Stimulated activated memory B cell treated with anti-CD40 and anti-IgM and Interleukin-4, amounts not matched to agents 10 μg/mL and 1 μg/mL and 100 μg/mL, for 72 hours (primary cell): Measurements from ENCODE around the gene NDUFS5.
"Not testable (repeated sequence)": the region's sequence is repeated elsewhere in the genome, so short reads cannot be mapped to it uniquely, and the experiment has no call there.

Experiments used
- ATAC-seq: fragments of 150-1000 bp; cut with Tn5 transposase; 2 replicates; pipeline ENCODE4 v1.10.0; 2021
- H3K27ac Mint-ChIP-seq: one replicate; pipeline ENCODE4 v1.8.0; 2022; ENCODE audit warnings: mild to moderate bottlenecking, mixed read lengths
- H3K27me3 Mint-ChIP-seq: one replicate; pipeline ENCODE4 v1.8.0; 2022; ENCODE audit warnings: mixed read lengths
- H3K36me3 Mint-ChIP-seq: one replicate; pipeline ENCODE4 v1.8.0; 2022; ENCODE audit warnings: mixed read lengths
- H3K4me1 Mint-ChIP-seq: one replicate; pipeline ENCODE4 v1.8.0; 2022; ENCODE audit warnings: mixed read lengths
- H3K4me3 Mint-ChIP-seq: one replicate; pipeline ENCODE4 v1.8.0; 2022; ENCODE audit warnings: mild to moderate bottlenecking, moderate library complexity, mixed read lengths
- H3K9me3 Mint-ChIP-seq: one replicate; pipeline ENCODE4 v1.8.0; 2022; ENCODE audit warnings: mixed read lengths

Gene NDUFS5

GRCh38 chr1:39044762-39045161 is 18.6 kb downstream of the NDUFS5 start:
- ATAC-seq, result no peak
- peaks cover 35% of the 10 kb centered on the region for H3K36me3 Mint-ChIP-seq
- peak overlapping the region; percentile 57 for H3K27ac Mint-ChIP-seq
- peaks cover 12% of the 10 kb centered on the region for H3K4me1 Mint-ChIP-seq
- H3K27me3 Mint-ChIP-seq, result no peaks in the 10 kb centered on the region
- peaks cover 3% of the 10 kb centered on the region for H3K9me3 Mint-ChIP-seq
- no peak overlapping the region for H3K4me3 Mint-ChIP-seq

DNA sequence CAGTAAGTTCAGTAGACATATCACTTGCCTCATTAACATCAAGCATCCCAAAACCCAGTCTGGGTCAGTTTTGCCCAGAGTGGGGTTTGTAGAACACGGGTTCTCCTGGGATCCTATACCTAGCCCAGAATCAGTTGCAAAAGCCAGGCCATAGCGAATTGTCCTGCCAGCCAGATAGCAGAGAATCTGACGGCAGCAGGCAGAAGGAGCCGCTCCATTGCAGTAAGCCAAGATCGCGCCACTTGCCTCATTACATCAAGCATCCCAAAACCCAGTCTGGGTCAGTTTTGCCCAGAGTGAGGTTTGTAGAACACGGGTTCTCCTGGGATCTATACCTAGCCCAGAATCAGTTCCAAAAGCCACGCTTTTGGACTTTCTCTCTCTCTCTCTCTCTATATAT is 19.1 kb downstream of the NDUFS5 start:
- H3K9me3 Mint-ChIP-seq, result peaks cover 3% of the 10 kb centered on the region
- no peaks in the 10 kb centered on the region for H3K27me3 Mint-ChIP-seq
- no peak overlapping the region for H3K27ac Mint-ChIP-seq
- peaks cover 12% of the 10 kb centered on the region for H3K4me1 Mint-ChIP-seq
- H3K4me3 Mint-ChIP-seq, result no peak overlapping the region
- peaks cover 32% of the 10 kb centered on the region for H3K36me3 Mint-ChIP-seq
- ATAC-seq, result no peak

GRCh38 chr1:39046613-39047210 is 20.6 kb downstream of the NDUFS5 start:
- Mint-ChIP-seq H3K4me3 (no peak overlapping the region), H3K36me3 (peaks cover 39% of the 10 kb centered on the region), H3K27ac (no peak overlapping the region), H3K27me3 (no peaks in the 10 kb centered on the region), H3K4me1 (peaks cover 19% of the 10 kb centered on the region), H3K9me3 (peaks cover 3% of the 10 kb centered on the region)
- no peak for ATAC-seq

DNA sequence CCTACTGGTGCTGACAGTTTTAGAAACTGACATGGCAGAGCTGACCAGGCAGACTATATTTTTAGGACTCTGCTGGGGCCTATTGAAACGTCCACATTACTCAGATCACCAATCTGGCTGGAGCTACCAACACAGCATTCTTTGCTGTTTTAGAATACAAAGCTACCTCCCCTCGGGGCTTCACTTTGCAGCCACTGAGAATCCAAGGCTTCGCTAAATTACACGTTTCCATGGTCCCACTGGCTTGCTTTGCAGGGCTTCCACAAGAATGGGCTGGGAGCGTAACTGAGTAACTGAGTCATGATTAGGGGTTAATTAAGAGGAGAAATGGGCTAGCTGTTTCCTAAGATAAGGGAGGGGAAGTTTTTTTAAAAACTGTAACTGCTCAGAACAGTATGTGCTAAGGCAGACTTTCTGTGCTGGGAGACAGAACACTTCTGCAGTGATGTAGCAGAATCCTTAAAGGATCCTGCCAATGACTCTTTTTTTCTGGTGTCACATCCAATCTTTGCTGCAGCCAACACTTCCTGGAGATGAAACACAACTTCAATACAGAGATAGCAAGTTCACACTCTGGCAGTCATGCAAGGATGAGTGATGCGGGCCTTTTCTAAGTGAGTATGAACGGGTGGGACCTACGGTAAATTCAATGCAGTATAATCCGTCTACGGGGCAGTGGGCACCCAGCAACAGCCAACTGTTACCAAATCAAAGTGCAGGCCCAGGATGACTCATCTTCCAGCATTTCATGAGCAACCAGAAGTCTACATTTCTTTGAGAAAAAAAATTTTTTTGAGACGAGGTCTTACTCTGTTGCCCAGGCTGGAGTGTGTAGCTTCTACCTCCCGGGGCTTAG is 21.5 kb downstream of the NDUFS5 start:
- no peak for ATAC-seq
- no peaks in the 10 kb centered on the region for H3K27me3 Mint-ChIP-seq

DNA sequence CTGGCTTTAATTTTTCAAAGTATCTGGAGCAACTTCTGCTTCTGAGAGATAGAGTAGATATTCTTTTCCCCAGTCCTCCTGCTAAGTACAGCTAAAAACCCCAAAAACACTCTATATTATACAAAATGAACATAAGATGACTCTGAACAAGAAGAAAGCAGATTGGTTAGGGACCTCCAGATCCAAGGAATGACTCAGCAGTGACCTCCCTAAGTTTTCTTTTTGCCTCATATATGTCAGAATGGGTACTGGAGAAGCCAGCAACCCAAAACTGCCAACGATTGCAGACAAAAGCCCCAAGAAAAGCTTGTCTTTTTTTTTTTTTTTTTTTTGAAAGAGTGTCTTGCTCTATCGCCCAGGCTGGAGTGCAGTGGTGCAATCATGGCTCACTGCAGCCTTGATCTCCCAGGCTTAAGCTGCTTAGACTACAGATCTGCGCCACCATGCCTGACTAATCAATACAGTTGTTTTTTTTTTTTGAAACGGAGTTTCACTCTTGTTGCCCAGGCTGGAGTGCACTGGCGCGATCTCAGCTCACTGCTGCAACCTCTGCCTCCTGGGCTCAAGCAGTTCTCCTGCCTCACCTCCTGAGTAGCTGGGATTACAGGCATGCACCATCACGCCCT is 22.7 kb downstream of the NDUFS5 start:
- Mint-ChIP-seq H3K27ac (no peak overlapping the region), H3K9me3 (no peaks in the 10 kb centered on the region), H3K36me3 (peaks cover 23% of the 10 kb centered on the region), H3K4me1 (peaks cover 12% of the 10 kb centered on the region), H3K27me3 (no peaks in the 10 kb centered on the region), H3K4me3 (no peak overlapping the region)
- no peak for ATAC-seq

More for the DNA sequence above, 21.5 kb downstream of the NDUFS5 start:
- no peak overlapping the region for H3K27ac Mint-ChIP-seq
- no peak overlapping the region for H3K4me3 Mint-ChIP-seq
- peaks cover 3% of the 10 kb centered on the region for H3K9me3 Mint-ChIP-seq
- H3K36me3 Mint-ChIP-seq, result peaks cover 35% of the 10 kb centered on the region
- peaks cover 19% of the 10 kb centered on the region for H3K4me1 Mint-ChIP-seq

DNA sequence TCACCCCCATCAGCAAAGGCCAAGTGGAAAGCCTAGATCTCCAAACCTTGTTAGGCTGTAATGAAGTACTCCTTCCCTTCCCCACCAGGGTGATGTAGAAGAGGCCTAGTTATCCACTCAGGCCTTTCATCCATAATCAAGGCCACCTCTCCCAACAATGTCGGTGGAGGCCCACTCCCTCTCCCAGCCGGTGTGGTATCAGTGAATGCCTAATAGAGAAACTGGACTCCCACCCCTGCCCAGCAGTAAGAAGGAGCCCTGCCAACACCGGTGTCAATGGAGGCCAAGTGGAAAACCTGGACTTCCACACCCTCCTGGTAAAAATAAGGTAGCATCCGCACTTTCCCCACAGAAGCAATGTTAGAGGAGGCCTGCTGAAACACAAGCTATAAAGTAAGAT is 23.9 kb downstream of the NDUFS5 start:
- Mint-ChIP-seq H3K4me1 (peaks cover 7% of the 10 kb centered on the region), H3K27me3 (no peaks in the 10 kb centered on the region), H3K36me3 (peaks cover 13% of the 10 kb centered on the region), H3K27ac (no peak overlapping the region), H3K4me3 (no peak overlapping the region), H3K9me3 (no peaks in the 10 kb centered on the region)
- no peak for ATAC-seq

- not testable (repeated sequence) for H3K4me1 Mint-ChIP-seq, H3K9me3 Mint-ChIP-seq, H3K27ac Mint-ChIP-seq, H3K27me3 Mint-ChIP-seq, ATAC-seq, H3K4me3 Mint-ChIP-seq
- peaks cover 13% of the 10 kb centered on the region for H3K36me3 Mint-ChIP-seq
These were observed 25.2 kb downstream of the NDUFS5 start for GRCh38 chr1:39051193-39051850.

DNA sequence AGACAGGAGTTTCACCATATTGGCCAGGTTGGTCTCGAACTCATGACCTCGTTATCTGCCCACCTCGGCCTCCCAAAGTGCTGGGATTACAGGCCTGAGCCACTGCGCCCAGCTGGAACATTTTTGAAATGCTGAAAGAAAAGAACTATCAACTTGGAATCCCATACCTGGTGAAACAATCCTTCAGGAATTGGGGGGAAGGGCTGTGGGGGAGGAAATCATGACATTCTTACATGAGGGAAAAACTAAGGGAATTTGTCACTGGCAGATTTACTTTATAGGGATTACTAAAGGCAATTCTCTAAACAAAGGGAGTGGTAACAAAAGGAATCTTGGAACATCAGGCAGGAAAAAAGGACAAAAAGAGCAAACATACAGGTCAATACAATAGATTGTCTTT is 25.8 kb downstream of the NDUFS5 start:
- Mint-ChIP-seq H3K4me3 (no peak overlapping the region), H3K27ac (no peak overlapping the region), H3K36me3 (peaks cover 7% of the 10 kb centered on the region), H3K9me3 (no peaks in the 10 kb centered on the region), H3K4me1 (peaks cover 7% of the 10 kb centered on the region), H3K27me3 (no peaks in the 10 kb centered on the region)
- no peak for ATAC-seq

GRCh38 chr1:39055213-39055710 is 29.1 kb downstream of the NDUFS5 start:
- H3K4me3 Mint-ChIP-seq, H3K27ac Mint-ChIP-seq, H3K4me1 Mint-ChIP-seq: not testable (repeated sequence)

DNA sequence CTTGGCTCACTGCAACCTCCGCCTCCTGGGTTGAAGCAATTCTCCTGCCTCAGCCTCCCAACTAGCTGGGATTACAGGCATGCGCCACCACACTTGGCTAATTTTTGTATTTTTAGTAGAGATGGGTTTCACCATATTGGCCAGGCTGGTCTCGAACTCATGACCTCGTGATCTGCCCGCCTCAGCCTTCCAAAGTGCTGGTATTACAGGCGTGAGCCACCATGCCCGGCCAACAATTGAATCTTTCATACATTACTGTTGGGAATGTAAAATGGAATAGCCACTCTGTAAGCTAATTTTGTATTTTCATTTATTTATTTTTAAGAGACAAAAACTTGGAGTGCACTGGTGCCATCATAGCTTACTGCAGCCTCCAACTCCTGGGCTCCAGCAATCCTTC is 35.4 kb downstream of the NDUFS5 start:
- H3K27ac Mint-ChIP-seq, H3K4me1 Mint-ChIP-seq, H3K27me3 Mint-ChIP-seq, H3K9me3 Mint-ChIP-seq, ATAC-seq, H3K36me3 Mint-ChIP-seq, H3K4me3 Mint-ChIP-seq: not testable (repeated sequence)

More at GRCh38 chr1:39055213-39055710, 29.1 kb downstream of the NDUFS5 start:
- H3K36me3 Mint-ChIP-seq, H3K27me3 Mint-ChIP-seq, H3K9me3 Mint-ChIP-seq, ATAC-seq: not testable (repeated sequence)

GRCh38 chr1:39061951-39062350 is 35.8 kb downstream of the NDUFS5 start:
- Mint-ChIP-seq H3K27me3 (no peaks in the 10 kb centered on the region), H3K4me3 (no peak overlapping the region), H3K27ac (no peak overlapping the region), H3K9me3 (no peaks in the 10 kb centered on the region), H3K36me3 (no peaks in the 10 kb centered on the region), H3K4me1 (peaks cover 9% of the 10 kb centered on the region)
- ATAC-seq, result no peak

DNA sequence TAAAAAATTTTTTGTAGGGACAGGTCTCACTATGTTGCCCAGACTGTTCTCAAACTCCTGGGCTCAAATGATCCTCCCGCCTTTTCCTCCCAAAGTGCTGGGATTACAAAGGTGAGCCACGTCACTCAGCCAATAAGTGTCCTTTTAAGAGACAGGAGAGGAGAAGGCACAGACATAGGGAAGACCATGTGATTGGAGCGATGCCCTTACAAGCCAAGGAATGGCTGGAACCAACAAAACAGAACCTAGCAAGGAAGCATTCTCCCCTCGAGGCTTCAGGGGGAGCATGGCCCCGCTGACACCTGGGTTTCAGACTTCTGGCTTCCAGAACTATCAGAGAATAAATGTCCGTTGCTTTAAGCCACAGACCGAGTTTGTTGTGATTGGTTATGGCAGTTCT is 37.0 kb downstream of the NDUFS5 start:
- Mint-ChIP-seq H3K36me3 (no peaks in the 10 kb centered on the region), H3K27me3 (no peaks in the 10 kb centered on the region), H3K27ac (no peak overlapping the region), H3K4me1 (peaks cover 9% of the 10 kb centered on the region), H3K9me3 (no peaks in the 10 kb centered on the region), H3K4me3 (no peak overlapping the region)
- no peak for ATAC-seq

GRCh38 chr1:39063775-39064174 is 37.6 kb downstream of the NDUFS5 start:
- no peaks in the 10 kb centered on the region for H3K27me3 Mint-ChIP-seq
- H3K36me3 Mint-ChIP-seq, result no peaks in the 10 kb centered on the region
- no peak overlapping the region for H3K4me3 Mint-ChIP-seq
- no peak for ATAC-seq
- peaks cover 9% of the 10 kb centered on the region for H3K4me1 Mint-ChIP-seq
- H3K27ac Mint-ChIP-seq, result no peak overlapping the region
- H3K9me3 Mint-ChIP-seq, result no peaks in the 10 kb centered on the region

GRCh38 chr1:39065542-39065941 is 39.4 kb downstream of the NDUFS5 start:
- Mint-ChIP-seq H3K4me3 (no peak overlapping the region), H3K27me3 (no peaks in the 10 kb centered on the region), H3K9me3 (peaks cover 3% of the 10 kb centered on the region), H3K36me3 (no peaks in the 10 kb centered on the region), H3K27ac (no peak overlapping the region), H3K4me1 (peaks cover 9% of the 10 kb centered on the region)
- ATAC-seq, result no peak

DNA sequence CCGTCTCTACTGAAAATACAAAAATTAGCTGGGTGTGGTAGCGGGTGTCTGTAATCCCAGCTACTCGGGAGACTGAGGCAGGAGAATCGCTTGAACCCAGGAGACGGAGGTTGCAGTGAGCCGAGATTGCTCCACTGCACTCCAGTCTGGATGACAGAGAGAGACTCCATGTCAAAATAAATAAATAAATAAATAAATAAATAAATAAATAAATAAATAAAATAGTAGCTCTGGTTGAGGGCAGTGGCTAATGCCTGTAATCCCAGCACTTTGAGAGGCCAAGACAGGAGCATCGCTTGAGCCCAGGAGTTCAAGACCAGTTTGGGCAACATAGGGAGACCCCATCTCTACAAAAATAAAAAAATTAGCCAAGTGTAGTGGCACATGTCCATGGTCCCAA is 42.1 kb downstream of the NDUFS5 start:
- not testable (repeated sequence) for H3K4me3 Mint-ChIP-seq, H3K36me3 Mint-ChIP-seq, H3K27ac Mint-ChIP-seq, ATAC-seq, H3K4me1 Mint-ChIP-seq, H3K9me3 Mint-ChIP-seq, H3K27me3 Mint-ChIP-seq
